ENCODE data around the gene CDKL1. TPM values are rescaled to one million over a fixed set of nuclear protein-coding genes. Genes with fewer than 3 reads are reported as not detected.

Gene CDKL1
- total RNA-seq, 4 donors from 2014 or later = 15.3 to 36.8 (median 28.2) TPM

DNA sequence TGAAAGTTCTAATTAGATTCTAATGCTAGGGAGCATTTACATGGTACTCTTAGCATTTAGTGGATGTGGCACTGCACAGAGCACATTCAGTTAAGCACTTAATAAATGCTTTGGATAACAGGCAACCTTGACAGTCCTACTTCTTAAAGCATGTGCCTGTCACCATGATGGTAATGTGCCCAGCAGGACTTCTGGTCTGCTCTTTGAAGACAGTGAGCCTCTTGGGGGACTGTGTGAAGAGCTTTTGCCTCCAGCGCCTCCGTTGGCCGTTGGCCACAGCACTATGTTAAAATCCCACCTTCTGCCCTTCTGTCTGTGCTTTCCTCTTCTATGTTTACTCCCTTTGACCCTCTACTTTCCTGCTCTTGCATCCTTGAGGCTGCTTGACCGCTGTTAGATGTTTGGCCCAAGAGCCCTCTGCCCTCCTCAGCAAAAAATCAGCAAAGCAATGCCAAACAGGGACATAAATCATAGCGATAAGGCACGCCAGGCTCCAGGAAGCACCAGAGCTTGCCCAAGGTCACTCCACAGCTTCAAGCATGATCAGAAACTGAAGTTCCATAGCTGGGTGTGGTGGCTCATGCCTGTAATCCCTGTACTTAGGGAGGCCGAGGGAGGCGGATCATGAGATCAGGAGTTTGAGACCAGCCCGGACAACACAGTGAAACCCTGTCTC lies 8.3 kb downstream of the CDKL1 start:
- DNase-seq = peak; percentile 76
- H3K36me3 ChIP-seq = no peaks in the 10 kb centered on the region
- in situ Hi-C loops (cut with MboI; ENCODE audit: low pct_ligation_motif_present in 1 of 4, low pct_unique_long_range_greater_than_20kb in 1 of 4, low sequenced_read_pairs in 3 of 4) = no loop called here
- no peak for TF ChIP-seq POLR2A (IDR thresholded peaks at IDR 0.05)
- TF ChIP-seq, protein P1, sequence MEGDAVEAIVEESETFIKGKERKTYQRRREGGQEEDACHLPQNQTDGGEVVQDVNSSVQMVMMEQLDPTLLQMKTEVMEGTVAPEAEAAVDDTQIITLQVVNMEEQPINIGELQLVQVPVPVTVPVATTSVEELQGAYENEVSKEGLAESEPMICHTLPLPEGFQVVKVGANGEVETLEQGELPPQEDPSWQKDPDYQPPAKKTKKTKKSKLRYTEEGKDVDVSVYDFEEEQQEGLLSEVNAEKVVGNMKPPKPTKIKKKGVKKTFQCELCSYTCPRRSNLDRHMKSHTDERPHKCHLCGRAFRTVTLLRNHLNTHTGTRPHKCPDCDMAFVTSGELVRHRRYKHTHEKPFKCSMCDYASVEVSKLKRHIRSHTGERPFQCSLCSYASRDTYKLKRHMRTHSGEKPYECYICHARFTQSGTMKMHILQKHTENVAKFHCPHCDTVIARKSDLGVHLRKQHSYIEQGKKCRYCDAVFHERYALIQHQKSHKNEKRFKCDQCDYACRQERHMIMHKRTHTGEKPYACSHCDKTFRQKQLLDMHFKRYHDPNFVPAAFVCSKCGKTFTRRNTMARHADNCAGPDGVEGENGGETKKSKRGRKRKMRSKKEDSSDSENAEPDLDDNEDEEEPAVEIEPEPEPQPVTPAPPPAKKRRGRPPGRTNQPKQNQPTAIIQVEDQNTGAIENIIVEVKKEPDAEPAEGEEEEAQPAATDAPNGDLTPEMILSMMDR (IDR thresholded peaks at IDR 0.05) = no peak
- no peak for TF ChIP-seq EP300 (IDR thresholded peaks at IDR 0.05; ENCODE audit: low read depth)
- peak in 1 of 3 donors; percentile 31 for TF ChIP-seq POLR2AphosphoS5 (IDR thresholded peaks at IDR 0.05)
- H3K9me3 ChIP-seq = no peaks in the 10 kb centered on the region
- H3K27me3 ChIP-seq = no peaks in the 10 kb centered on the region
- peaks cover 4 to 26% (median 12%) of the 10 kb centered on the region in 4 donors for H3K4me1 ChIP-seq
- 34 to 62% methylated on average over 2 to 9 of the region's 9 CpGs for WGBS, 2 donors (ENCODE audit: low coverage in 1 of 2)
- intact Hi-C loops (cut with DNase I; ENCODE audit: low total_unique reads) = no loop called here
- no peak overlapping the region for H3K4me3 ChIP-seq
- peak overlapping the region; percentile 32 to 62 (median 55) for H3K27ac ChIP-seq

DNA sequence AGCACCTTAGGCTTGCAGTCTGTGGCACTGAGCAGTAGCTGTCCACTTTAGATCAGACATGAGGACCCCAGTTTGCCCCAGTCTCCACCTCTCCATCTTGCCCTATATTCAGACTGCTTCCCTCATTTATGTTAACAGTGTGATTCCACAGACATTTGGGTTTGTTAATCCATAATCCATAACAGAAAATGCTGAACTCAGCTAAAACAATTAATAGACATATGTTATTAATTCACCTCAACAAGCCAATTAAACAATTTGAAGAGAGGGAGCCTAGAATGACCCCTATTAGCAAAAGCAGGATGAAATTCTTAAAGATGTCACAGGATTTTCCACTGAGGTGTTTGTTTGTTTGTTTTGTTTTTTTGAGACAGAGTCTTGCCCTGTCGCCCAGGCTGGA lies 9.1 kb downstream of the CDKL1 start:
- intact Hi-C loops (cut with DNase I; ENCODE audit: low total_unique reads) = no loop called here
- H3K27ac ChIP-seq = no peak overlapping the region
- no peak overlapping the region for H3K4me3 ChIP-seq
- peaks cover 4 to 26% (median 9%) of the 10 kb centered on the region in 4 donors for H3K4me1 ChIP-seq
- TF ChIP-seq POLR2AphosphoS5 (IDR thresholded peaks at IDR 0.05) (no peak), EP300 (IDR thresholded peaks at IDR 0.05; ENCODE audit: low read depth) (no peak), POLR2A (IDR thresholded peaks at IDR 0.05) (no peak)
- TF ChIP-seq, protein P1 (IDR thresholded peaks at IDR 0.05) = no peak
- in situ Hi-C loops (cut with MboI; ENCODE audit: low pct_ligation_motif_present in 1 of 4, low pct_unique_long_range_greater_than_20kb in 1 of 4, low sequenced_read_pairs in 3 of 4) = no loop called here
- WGBS, 2 donors (ENCODE audit: low coverage in 1 of 2) = 95 to 100% methylated on average over 1 of the region's 1 CpG
- DNase-seq = no peak
- no peaks in the 10 kb centered on the region for H3K9me3 ChIP-seq
- H3K27me3 ChIP-seq = no peaks in the 10 kb centered on the region
- H3K36me3 ChIP-seq = no peaks in the 10 kb centered on the region

DNA sequence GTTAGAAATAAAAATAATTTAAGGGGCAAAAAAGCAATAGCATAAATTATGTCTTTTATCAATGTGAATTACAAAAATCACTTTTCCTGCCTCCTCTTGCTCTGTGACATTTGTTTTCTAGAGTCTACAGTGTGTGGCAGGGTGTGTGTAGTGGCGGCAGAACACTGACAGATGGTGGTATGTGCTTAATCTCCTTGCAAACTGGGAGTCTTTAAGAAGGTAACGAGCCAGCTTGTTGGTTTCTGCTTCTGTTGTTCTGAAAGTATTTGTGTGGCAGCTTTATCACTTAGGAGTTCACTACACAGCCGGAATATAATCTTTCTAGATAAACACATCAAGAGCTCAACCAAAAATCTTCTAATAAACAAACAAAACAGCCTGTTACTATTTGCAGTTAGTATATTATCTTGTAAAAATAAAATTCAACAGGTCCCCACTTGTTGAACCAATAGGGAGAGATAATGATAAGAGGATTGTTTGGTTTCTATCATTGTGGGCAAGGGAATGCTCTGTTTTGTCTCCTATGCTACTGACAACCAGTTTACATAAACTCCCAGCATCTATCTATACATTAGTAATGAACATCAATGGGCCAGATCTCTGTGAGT lies 13.0 kb downstream of the CDKL1 start:
- DNase-seq = no peak
- TF ChIP-seq POLR2AphosphoS5 (IDR thresholded peaks at IDR 0.05) = no peak
- no peak for TF ChIP-seq POLR2A (IDR thresholded peaks at IDR 0.05)
- TF ChIP-seq, protein P1 (IDR thresholded peaks at IDR 0.05) = no peak
- TF ChIP-seq EP300 (IDR thresholded peaks at IDR 0.05; ENCODE audit: low read depth) = no peak
- peaks cover 0 to 20% (median 8%) of the 10 kb centered on the region in 4 donors for H3K4me1 ChIP-seq
- H3K36me3 ChIP-seq = no peaks in the 10 kb centered on the region
- H3K27ac ChIP-seq = no peak overlapping the region
- H3K27me3 ChIP-seq = no peaks in the 10 kb centered on the region
- intact Hi-C loops (cut with DNase I; ENCODE audit: low total_unique reads) (no loop called here), in situ Hi-C loops (cut with MboI; ENCODE audit: low pct_ligation_motif_present in 1 of 4, low pct_unique_long_range_greater_than_20kb in 1 of 4, low sequenced_read_pairs in 3 of 4) (no loop called here)
- no peak overlapping the region for H3K4me3 ChIP-seq
- WGBS, 2 donors (ENCODE audit: low coverage in 1 of 2) = 52 to 60% methylated on average over 3 of the region's 3 CpGs
- no peaks in the 10 kb centered on the region for H3K9me3 ChIP-seq

DNA sequence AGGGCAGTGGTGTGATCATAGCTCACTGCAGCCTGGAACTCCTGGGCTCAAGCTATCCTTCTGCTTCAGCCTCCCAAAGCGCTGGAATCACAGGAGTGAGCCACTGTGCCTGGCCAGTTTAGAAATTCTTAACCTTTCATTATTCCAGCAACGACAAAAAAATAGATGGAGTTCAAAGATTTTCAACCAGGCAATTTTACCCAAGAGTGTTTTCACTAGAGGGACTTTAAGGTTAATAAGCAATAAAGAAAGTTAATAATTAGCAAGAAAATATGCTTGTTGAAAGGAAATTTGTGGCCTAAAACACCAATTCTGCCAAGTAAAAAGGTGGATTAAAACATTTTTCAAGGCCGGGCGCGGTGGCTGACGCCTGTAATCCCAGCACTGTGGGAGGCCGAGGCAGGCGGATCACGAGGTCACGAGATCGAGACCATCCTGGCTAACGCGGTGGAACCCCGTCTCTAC lies 14.8 kb downstream of the CDKL1 start:
- Histone ChIP-seq H3K9me3 (no peaks in the 10 kb centered on the region), H3K4me3 (no peak overlapping the region), H3K36me3 (no peaks in the 10 kb centered on the region), H3K4me1 (peaks cover 0 to 12% (median 4%) of the 10 kb centered on the region in 4 donors), H3K27ac (peak overlapping the region in 2 of 4 donors; percentile 6 to 26), H3K27me3 (no peaks in the 10 kb centered on the region)
- no peak for TF ChIP-seq POLR2A (IDR thresholded peaks at IDR 0.05)
- TF ChIP-seq EP300 (IDR thresholded peaks at IDR 0.05; ENCODE audit: low read depth) = no peak
- TF ChIP-seq POLR2AphosphoS5 (IDR thresholded peaks at IDR 0.05) = no peak
- TF ChIP-seq, protein P1 (IDR thresholded peaks at IDR 0.05) = no peak
- in situ Hi-C loops (cut with MboI; ENCODE audit: low pct_ligation_motif_present in 1 of 4, low pct_unique_long_range_greater_than_20kb in 1 of 4, low sequenced_read_pairs in 3 of 4) (no loop called here), intact Hi-C loops (cut with DNase I; ENCODE audit: low total_unique reads) (no loop called here)
- 51 to 70% methylated on average over 12 to 14 of the region's 14 CpGs for WGBS, 2 donors (ENCODE audit: low coverage in 1 of 2)
- no peak for DNase-seq
